SJSA1 (cell line): ENCODE results near the gene SUMO3. TPM values are rescaled to one million over a fixed set of nuclear protein-coding genes. Genes with fewer than 3 reads are reported as not detected.
A peak's percentile ranks its signal among the peaks of the same experiment; 100 is the strongest.

Experiments used
- DNase-seq, 2 experiments: peaks; one replicate each; pipeline ENCODE4 v3.0.0-alpha.2; 2015 to 2020; ENCODE audit warnings: low spot score in 2 of 2, low read depth in 1 of 2
- H3K27ac ChIP-seq: fragments of 250-450 bp; sonication (Bioruptor Pico); 2 replicates; pipeline ENCODE4 v1.5.1; 2020; ENCODE audit warnings: mild to moderate bottlenecking, moderate library complexity
- H3K27me3 ChIP-seq: fragments of 250-450 bp; sonication (Bioruptor Pico); replicated peaks from 2 replicates; pipeline ENCODE4 v1.5.1; 2020; ENCODE audit warnings: mild to moderate bottlenecking, moderate library complexity
- H3K36me3 ChIP-seq: fragments of 250-450 bp; sonication (Bioruptor Pico); 2 replicates; pipeline ENCODE4 v1.5.1; 2020; ENCODE audit warnings: mild to moderate bottlenecking
- H3K4me1 ChIP-seq: fragments of 250-450 bp; sonication (Bioruptor Pico); replicated peaks from 2 replicates; pipeline ENCODE4 v1.6.1; 2021; ENCODE audit warnings: mild to moderate bottlenecking
- H3K4me3 ChIP-seq: fragments of 250-450 bp; sonication (Bioruptor Pico); 2 replicates; pipeline ENCODE4 v1.5.1; 2020; ENCODE audit warnings: mild to moderate bottlenecking
- H3K9me3 ChIP-seq: fragments of 250-450 bp; sonication (Bioruptor Pico); replicated peaks from 2 replicates; pipeline ENCODE4 v1.5.1; 2020; ENCODE audit warnings: mild to moderate bottlenecking
- total RNA-seq: library from RNA; depleted of rRNA; stranded (reverse); fragments of >200 nt; shearing (Covaris generic); gene quantifications from 2 replicates; pipeline ENCODE4 v1.2.3, GENCODE V29; 2014

Gene SUMO3
- total RNA-seq, 1 experiment from 2014 or later = 173 TPM

- DNase-seq = peak in 1 of 2 experiments; percentile 25
- Histone ChIP-seq H3K4me1 (no peaks in the 10 kb centered on the region; the same call in 1 of the 2 replicates), H3K27ac (no peak overlapping the region), H3K9me3 (no peaks in the 10 kb centered on the region), H3K36me3 (peaks cover 64% of the 10 kb centered on the region), H3K27me3 (no peaks in the 10 kb centered on the region), H3K4me3 (no peak overlapping the region)
Measured at GRCh38 chr21:44780767-44781459, 36.9 kb downstream of the SUMO3 start.

GRCh38 chr21:44780137-44780502 lies 37.7 kb downstream of the SUMO3 start:
- DNase-seq = peak in 1 of 2 experiments; percentile 5
- H3K36me3 ChIP-seq = peaks cover 64% of the 10 kb centered on the region
- H3K27ac ChIP-seq = no peak overlapping the region
- no peaks in the 10 kb centered on the region for H3K27me3 ChIP-seq
- H3K9me3 ChIP-seq = no peaks in the 10 kb centered on the region
- H3K4me1 ChIP-seq = no peaks in the 10 kb centered on the region
- no peak overlapping the region for H3K4me3 ChIP-seq

GRCh38 chr21:44779417-44780136 lies 38.3 kb downstream of the SUMO3 start:
- H3K4me3 ChIP-seq = no peak overlapping the region
- no peaks in the 10 kb centered on the region for H3K9me3 ChIP-seq
- H3K27me3 ChIP-seq = no peaks in the 10 kb centered on the region
- no peak overlapping the region for H3K27ac ChIP-seq
- DNase-seq = no peak
- H3K4me1 ChIP-seq = no peaks in the 10 kb centered on the region
- peaks cover 64% of the 10 kb centered on the region for H3K36me3 ChIP-seq

GRCh38 chr21:44778983-44779382 lies 38.9 kb downstream of the SUMO3 start:
- Histone ChIP-seq H3K36me3 (peaks cover 70% of the 10 kb centered on the region), H3K27ac (no peak overlapping the region), H3K4me3 (no peak overlapping the region)

GRCh38 chr21:44778499-44778911 lies 39.4 kb downstream of the SUMO3 start:
- peaks cover 72% of the 10 kb centered on the region for H3K36me3 ChIP-seq
- no peak for DNase-seq
- H3K27ac ChIP-seq = no peak overlapping the region
- no peak overlapping the region for H3K4me3 ChIP-seq
- H3K27me3 ChIP-seq = no peaks in the 10 kb centered on the region
- no peaks in the 10 kb centered on the region for H3K4me1 ChIP-seq
- no peaks in the 10 kb centered on the region for H3K9me3 ChIP-seq

More at GRCh38 chr21:44778983-44779382, 38.9 kb downstream of the SUMO3 start:
- no peak for DNase-seq
- no peaks in the 10 kb centered on the region for H3K9me3 ChIP-seq
- no peaks in the 10 kb centered on the region for H3K4me1 ChIP-seq
- H3K27me3 ChIP-seq = no peaks in the 10 kb centered on the region

GRCh38 chr21:44778094-44778493 lies 39.8 kb downstream of the SUMO3 start:
- Histone ChIP-seq H3K36me3 (peaks cover 72% of the 10 kb centered on the region), H3K27ac (no peak overlapping the region), H3K9me3 (no peaks in the 10 kb centered on the region), H3K4me1 (no peaks in the 10 kb centered on the region), H3K4me3 (no peak overlapping the region), H3K27me3 (no peaks in the 10 kb centered on the region)
- DNase-seq = peak in 1 of 2 experiments; percentile 30

GRCh38 chr21:44774972-44775371 lies 42.9 kb downstream of the SUMO3 start:
- Histone ChIP-seq H3K4me3 (no peak overlapping the region), H3K27me3 (no peaks in the 10 kb centered on the region), H3K9me3 (no peaks in the 10 kb centered on the region), H3K4me1 (no peaks in the 10 kb centered on the region), H3K27ac (no peak overlapping the region), H3K36me3 (peaks cover 81% of the 10 kb centered on the region)
- DNase-seq = peak in 1 of 2 experiments; percentile 33

- H3K9me3 ChIP-seq = no peaks in the 10 kb centered on the region
- no peak overlapping the region for H3K27ac ChIP-seq
- H3K4me3 ChIP-seq = no peak overlapping the region
- H3K27me3 ChIP-seq = no peaks in the 10 kb centered on the region
- no peaks in the 10 kb centered on the region for H3K4me1 ChIP-seq
- peaks cover 80% of the 10 kb centered on the region for H3K36me3 ChIP-seq
- DNase-seq = peak in 1 of 2 experiments; percentile 33
Measured at GRCh38 chr21:44773291-44773932, 44.5 kb downstream of the SUMO3 start.

- Histone ChIP-seq H3K4me3 (no peak overlapping the region), H3K9me3 (no peaks in the 10 kb centered on the region), H3K27ac (no peak overlapping the region), H3K27me3 (no peaks in the 10 kb centered on the region), H3K36me3 (peaks cover 70% of the 10 kb centered on the region), H3K4me1 (no peaks in the 10 kb centered on the region)
- DNase-seq = peak in 1 of 2 experiments; percentile 38
Measured at GRCh38 chr21:44771896-44772525, 45.9 kb downstream of the SUMO3 start.

- no peak overlapping the region for H3K4me3 ChIP-seq
- peaks cover 33% of the 10 kb centered on the region for H3K36me3 ChIP-seq
Measured at GRCh38 chr21:44767834-44768831, 49.7 kb downstream of the SUMO3 start.

GRCh38 chr21:44766818-44767354 lies 51.0 kb downstream of the SUMO3 start:
- Histone ChIP-seq H3K4me3 (no peak overlapping the region), H3K4me1 (peaks cover 20% of the 10 kb centered on the region), H3K27ac (no peak overlapping the region), H3K9me3 (no peaks in the 10 kb centered on the region), H3K36me3 (peaks cover 21% of the 10 kb centered on the region), H3K27me3 (no peaks in the 10 kb centered on the region)
- DNase-seq = peak in 1 of 2 experiments; percentile 44

More at GRCh38 chr21:44767834-44768831, 49.7 kb downstream of the SUMO3 start:
- no peaks in the 10 kb centered on the region for H3K9me3 ChIP-seq
- H3K27ac ChIP-seq = no peak overlapping the region
- peaks cover 20% of the 10 kb centered on the region for H3K4me1 ChIP-seq
- DNase-seq = peak in 1 of 2 experiments; percentile 37
- H3K27me3 ChIP-seq = no peaks in the 10 kb centered on the region

- Histone ChIP-seq H3K27me3 (no peaks in the 10 kb centered on the region), H3K36me3 (peaks cover 16% of the 10 kb centered on the region; the same call in 1 of the 2 replicates), H3K4me1 (peaks cover 20% of the 10 kb centered on the region), H3K27ac (no peak overlapping the region), H3K4me3 (no peak overlapping the region), H3K9me3 (no peaks in the 10 kb centered on the region)
- DNase-seq = peak in 1 of 2 experiments; percentile 40
Measured at GRCh38 chr21:44766014-44766817, 51.6 kb downstream of the SUMO3 start.
